IPS DF 6.9 (cell line): ENCODE data around the gene KDM4C.
"Not testable (repeated sequence)": the region's sequence is repeated elsewhere in the genome, so short reads cannot be mapped to it uniquely, and the experiment has no call there.

Source experiments
- DNase-seq: peaks from one replicate; pipeline ENCODE4 v3.0.0-alpha.2; 2013; ENCODE audit warnings: low read depth, low spot score
- H3K27ac ChIP-seq: one replicate; pipeline ENCODE4 v1.5.1; 2013; ENCODE audit warnings: low read length, control low read depth
- H3K27me3 ChIP-seq: 2 replicates; pipeline ENCODE4 v1.6.1; 2013; ENCODE audit warnings: mild to moderate bottlenecking, low read length; ENCODE audit not compliant: control insufficient read depth, insufficient read depth
- H3K36me3 ChIP-seq: 2 replicates; pipeline ENCODE4 v1.6.1; 2013; ENCODE audit warnings: low read length; ENCODE audit not compliant: control insufficient read depth, insufficient read depth
- H3K4me1 ChIP-seq: 2 replicates; pipeline ENCODE4 v1.6.1; 2013; ENCODE audit warnings: low read length; ENCODE audit not compliant: control insufficient read depth, insufficient read depth
- H3K4me3 ChIP-seq: 2 replicates; pipeline ENCODE4 v1.5.1; 2013; ENCODE audit warnings: mild to moderate bottlenecking, low read length
- H3K9me3 ChIP-seq: 2 replicates; pipeline ENCODE4 v1.6.1; 2013; ENCODE audit warnings: low read length, inconsistent platforms; ENCODE audit not compliant: control insufficient read depth, insufficient read depth
- WGBS: extraction: QIAGEN DNeasy Blood & Tissue Kit; methylation state at CpG from one replicate; pipeline ENCODE4 v1.1.7; 2013; ENCODE audit warnings: mixed read lengths, missing lambda C conversion rate; ENCODE audit not compliant: insufficient read length, insufficient coverage; 5-methylcytosine and 5-hydroxymethylcytosine counted together

KDM4C gene

GRCh38 chr9:7171396-7172153 is 413.8 kb downstream of the KDM4C start:
- no peak overlapping the region for H3K4me3 ChIP-seq
- H3K4me1 ChIP-seq = peaks cover 3% of the 10 kb centered on the region; the same call in 1 of the 2 replicates
- no peak for DNase-seq
- no peaks in the 10 kb centered on the region for H3K36me3 ChIP-seq
- no peak overlapping the region for H3K27ac ChIP-seq
- no CpG with 5 or more reads among the region's 10 CpGs for WGBS
- H3K9me3 ChIP-seq = no peaks in the 10 kb centered on the region
- H3K27me3 ChIP-seq = no peaks in the 10 kb centered on the region

- H3K27ac ChIP-seq = no peak overlapping the region
- DNase-seq = no peak
- peaks cover 3% of the 10 kb centered on the region; the same call in 1 of the 2 replicates for H3K4me1 ChIP-seq
- no CpG with 5 or more reads among the region's 11 CpGs for WGBS
- H3K4me3 ChIP-seq = no peak overlapping the region
- H3K27me3 ChIP-seq = no peaks in the 10 kb centered on the region
- no peaks in the 10 kb centered on the region for H3K36me3 ChIP-seq
- H3K9me3 ChIP-seq = no peaks in the 10 kb centered on the region
Observed at GRCh38 chr9:7172154-7173115, 414.7 kb downstream of the KDM4C start.

DNA sequence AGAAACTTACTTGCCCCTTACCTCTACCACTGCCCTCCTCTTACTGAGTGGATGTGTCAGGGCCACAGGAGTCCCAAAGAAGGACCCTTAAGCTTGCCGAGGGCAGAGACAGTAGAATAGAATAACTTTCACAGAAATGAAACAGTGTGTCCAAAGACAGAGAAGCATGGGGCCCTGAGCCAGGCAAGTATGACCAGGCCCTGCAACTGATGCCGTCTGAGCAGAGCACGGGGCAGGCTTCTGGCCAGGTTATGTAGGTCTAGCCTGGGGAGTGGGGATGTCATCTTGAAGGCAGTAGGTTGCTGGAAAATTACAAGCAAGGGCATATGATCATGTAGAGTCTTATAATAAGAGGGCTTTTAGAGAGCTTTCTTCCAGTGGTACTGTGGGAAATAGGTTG is 415.4 kb downstream of the KDM4C start:
- H3K9me3 ChIP-seq = no peaks in the 10 kb centered on the region
- H3K4me1 ChIP-seq = peaks cover 3% of the 10 kb centered on the region; the same call in 1 of the 2 replicates
- no peak overlapping the region for H3K27ac ChIP-seq
- no peak overlapping the region for H3K4me3 ChIP-seq
- H3K36me3 ChIP-seq = no peaks in the 10 kb centered on the region
- no peaks in the 10 kb centered on the region for H3K27me3 ChIP-seq
- DNase-seq = no peak
- WGBS = no CpG with 5 or more reads among the region's 3 CpGs

GRCh38 chr9:7174301-7174700 is 416.5 kb downstream of the KDM4C start:
- DNase-seq = no peak
- H3K4me3 ChIP-seq = no peak overlapping the region
- no peaks in the 10 kb centered on the region for H3K9me3 ChIP-seq
- no CpG with 5 or more reads among the region's 7 CpGs for WGBS
- H3K27ac ChIP-seq = no peak overlapping the region
- no peaks in the 10 kb centered on the region for H3K36me3 ChIP-seq
- H3K4me1 ChIP-seq = peaks cover 3% of the 10 kb centered on the region; the same call in 1 of the 2 replicates
- no peaks in the 10 kb centered on the region for H3K27me3 ChIP-seq

DNA sequence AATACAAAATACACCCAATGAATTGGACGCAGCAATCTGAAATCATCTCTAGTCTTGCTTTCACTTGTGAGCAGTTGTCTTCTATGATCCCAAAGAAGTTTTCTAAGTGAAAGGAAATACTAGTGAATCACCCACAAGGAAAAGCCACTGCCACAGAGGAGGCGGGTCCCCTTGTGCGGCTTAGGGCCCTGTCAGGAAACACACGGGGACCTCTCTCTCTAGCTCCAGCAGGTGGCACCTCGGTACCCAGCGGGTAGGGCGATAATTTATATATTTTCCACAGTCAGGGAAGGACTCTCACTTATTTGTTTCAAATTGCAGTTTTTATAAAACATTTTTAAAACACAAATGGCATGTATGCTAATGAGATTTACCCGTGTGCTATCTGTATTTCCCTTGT is 417.1 kb downstream of the KDM4C start:
- no peak overlapping the region for H3K27ac ChIP-seq
- no CpG with 5 or more reads among the region's 8 CpGs for WGBS
- DNase-seq = no peak
- H3K4me1 ChIP-seq = peaks cover 3% of the 10 kb centered on the region; the same call in 1 of the 2 replicates
- H3K27me3 ChIP-seq = no peaks in the 10 kb centered on the region
- H3K36me3 ChIP-seq = no peaks in the 10 kb centered on the region
- H3K9me3 ChIP-seq = no peaks in the 10 kb centered on the region
- no peak overlapping the region for H3K4me3 ChIP-seq

GRCh38 chr9:7176561-7176960 is 418.8 kb downstream of the KDM4C start:
- Histone ChIP-seq H3K4me3 (no peak overlapping the region), H3K36me3 (no peaks in the 10 kb centered on the region; the same call in 1 of the 2 replicates), H3K4me1 (no peaks in the 10 kb centered on the region; the same call in 1 of the 2 replicates), H3K9me3 (no peaks in the 10 kb centered on the region), H3K27ac (no peak overlapping the region), H3K27me3 (no peaks in the 10 kb centered on the region)
- DNase-seq = no peak
- no CpG with 5 or more reads among the region's 1 CpG for WGBS

GRCh38 chr9:7177383-7177782 is 419.6 kb downstream of the KDM4C start:
- Histone ChIP-seq H3K27ac (no peak overlapping the region), H3K36me3 (no peaks in the 10 kb centered on the region; the same call in 1 of the 2 replicates), H3K27me3 (no peaks in the 10 kb centered on the region), H3K9me3 (no peaks in the 10 kb centered on the region), H3K4me3 (no peak overlapping the region), H3K4me1 (no peaks in the 10 kb centered on the region; the same call in 1 of the 2 replicates)
- DNase-seq = no peak
- no CpG with 5 or more reads among the region's 3 CpGs for WGBS

DNA sequence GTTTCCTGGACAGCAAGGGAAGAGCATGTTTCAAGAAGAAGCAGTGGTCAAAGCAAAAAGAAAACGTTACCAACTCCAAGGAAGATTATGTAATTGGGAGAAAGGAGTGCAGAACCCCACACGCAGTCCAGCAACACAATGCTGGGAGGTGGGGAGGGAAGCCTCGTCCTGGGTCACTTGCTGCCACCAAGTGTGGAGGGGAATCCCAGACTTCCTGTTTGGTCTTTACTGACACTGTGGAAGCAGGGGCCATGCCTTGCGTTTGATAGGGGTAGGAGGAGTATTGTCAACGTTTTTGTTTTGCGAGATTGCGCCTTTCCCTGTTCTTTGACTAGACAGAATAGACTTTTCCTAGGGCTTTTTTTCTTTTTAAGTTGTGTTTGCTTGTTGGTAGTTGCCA is 421.0 kb downstream of the KDM4C start:
- no peak overlapping the region for H3K4me3 ChIP-seq
- no peaks in the 10 kb centered on the region for H3K4me1 ChIP-seq
- DNase-seq = no peak
- H3K27ac ChIP-seq = no peak overlapping the region
- no CpG with 5 or more reads among the region's 7 CpGs for WGBS
- H3K36me3 ChIP-seq = no peaks in the 10 kb centered on the region; the same call in 1 of the 2 replicates
- H3K9me3 ChIP-seq = no peaks in the 10 kb centered on the region
- H3K27me3 ChIP-seq = no peaks in the 10 kb centered on the region

GRCh38 chr9:7180247-7180646 is 422.5 kb downstream of the KDM4C start:
- no peak for DNase-seq
- H3K27ac ChIP-seq = no peak overlapping the region
- no peak overlapping the region for H3K4me3 ChIP-seq
- no CpG with 5 or more reads among the region's 5 CpGs for WGBS
- peaks cover under 1% of the 10 kb centered on the region; the same call in 1 of the 2 replicates for H3K4me1 ChIP-seq
- H3K27me3 ChIP-seq = no peaks in the 10 kb centered on the region
- H3K36me3 ChIP-seq = no peaks in the 10 kb centered on the region; the same call in 1 of the 2 replicates
- H3K9me3 ChIP-seq = no peaks in the 10 kb centered on the region

- DNase-seq, H3K27ac ChIP-seq, H3K9me3 ChIP-seq, H3K4me3 ChIP-seq, H3K4me1 ChIP-seq, H3K27me3 ChIP-seq, H3K36me3 ChIP-seq: not testable (repeated sequence)
- no CpG with 5 or more reads among the region's 7 CpGs for WGBS
Observed at GRCh38 chr9:7183139-7183538, 425.4 kb downstream of the KDM4C start.
